HG03565 (cell line): ENCODE results near the gene MSI2.
"Not testable (repeated sequence)": the region's sequence is repeated elsewhere in the genome, so short reads cannot be mapped to it uniquely, and the experiment has no call there.

Source experiments
- ATAC-seq: cut with Tn5 transposase; IDR thresholded peaks from one replicate; pipeline ENCODE4 v1.9.1; 2021; ENCODE audit warnings: mild to moderate bottlenecking, moderate library complexity; ENCODE audit not compliant: unreplicated experiment

Gene MSI2

GRCh38 chr17:57288773-57289121 is 32.4 kb downstream of the MSI2 start:
- no peak for ATAC-seq

GRCh38 chr17:57289130-57289529 is 32.8 kb downstream of the MSI2 start:
- no peak for ATAC-seq

GRCh38 chr17:57289613-57290012 is 33.3 kb downstream of the MSI2 start:
- ATAC-seq, result no peak

DNA sequence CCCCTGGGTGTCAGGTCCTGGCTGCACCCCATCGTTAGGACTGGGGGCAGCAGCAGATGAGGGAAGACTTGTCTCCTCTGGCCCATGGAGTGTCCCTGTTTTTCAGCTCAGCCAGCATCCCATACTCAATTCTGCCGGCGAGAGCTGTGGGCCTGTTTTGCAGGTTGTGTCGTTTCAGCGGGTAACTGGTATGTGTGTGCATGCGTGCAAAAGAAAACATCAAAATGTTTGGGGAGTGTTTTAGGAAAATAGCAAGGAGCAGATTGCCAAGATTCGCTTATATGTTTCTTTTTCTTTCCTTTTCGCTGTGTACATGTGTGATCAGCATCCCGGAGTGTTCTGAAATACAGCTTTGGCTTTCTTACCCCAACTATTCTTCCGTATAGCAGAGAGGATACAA is 34.7 kb downstream of the MSI2 start:
- no peak for ATAC-seq

DNA sequence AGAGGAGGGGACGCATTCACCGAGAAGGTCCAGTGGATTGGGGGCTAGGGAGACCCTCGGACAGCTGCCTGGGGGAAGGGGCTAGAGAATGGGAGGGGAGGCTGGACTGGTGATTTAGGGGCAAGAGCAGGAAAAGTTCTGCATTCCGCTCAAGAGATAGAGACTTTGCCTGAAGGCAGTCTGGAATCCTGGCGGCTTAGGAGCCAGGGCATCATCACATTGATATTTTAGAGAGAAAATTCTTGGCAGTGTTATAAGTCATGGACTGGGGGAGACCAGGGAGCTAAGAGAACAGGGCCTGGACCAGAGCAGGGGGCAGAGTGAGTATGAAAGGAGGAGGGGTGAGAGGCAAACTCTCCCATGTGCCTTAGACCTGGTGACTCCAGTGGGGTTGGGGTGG is 35.8 kb downstream of the MSI2 start:
- no peak for ATAC-seq

- ATAC-seq, result no peak
These were observed 36.8 kb downstream of the MSI2 start for GRCh38 chr17:57293077-57293476.

- ATAC-seq, result no peak
These were observed 37.8 kb downstream of the MSI2 start for GRCh38 chr17:57294101-57294500.

DNA sequence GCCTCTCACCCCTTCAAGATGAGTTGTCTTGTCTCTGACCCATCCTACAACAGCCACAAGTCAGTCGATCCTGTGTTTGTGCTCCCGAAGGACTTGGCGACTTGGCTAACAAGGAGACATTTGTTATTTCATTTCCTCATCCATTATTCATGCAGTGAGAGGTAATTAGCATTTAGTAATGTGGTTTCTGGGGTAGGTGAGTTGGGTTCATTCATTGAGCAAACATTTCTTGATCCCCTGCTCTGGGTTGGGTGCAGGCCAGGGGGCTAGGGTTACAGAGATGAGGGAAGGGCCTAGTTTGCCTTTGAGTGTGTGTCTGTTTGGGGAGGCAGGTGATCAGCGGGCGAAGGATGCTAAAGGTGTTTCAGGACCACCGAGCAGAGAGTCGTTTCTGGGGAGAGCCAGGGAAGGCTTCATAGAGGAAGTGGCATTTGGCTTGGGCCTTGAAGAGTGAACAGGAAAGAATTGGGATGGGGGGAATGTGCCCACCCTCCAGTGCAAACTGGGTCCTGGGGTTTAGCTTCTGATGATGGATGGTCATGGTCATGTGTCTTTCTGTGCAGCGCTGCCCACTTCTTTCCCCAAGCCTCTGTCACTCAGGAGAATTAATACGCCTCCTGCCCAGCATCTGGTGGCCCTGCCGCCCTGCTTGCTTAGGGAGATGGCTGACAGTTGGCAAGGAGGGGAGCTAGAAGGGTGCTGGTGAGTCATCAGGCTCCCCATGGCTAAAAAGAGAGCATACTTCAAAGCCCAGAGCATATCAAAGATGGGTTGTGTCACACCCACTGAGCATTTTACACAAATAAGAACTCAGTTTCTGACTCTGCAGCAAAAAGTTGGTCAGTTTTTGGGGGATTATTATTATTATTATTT is 38.5 kb downstream of the MSI2 start:
- no peak for ATAC-seq

GRCh38 chr17:57295526-57296023 is 39.3 kb downstream of the MSI2 start:
- ATAC-seq, result no peak

GRCh38 chr17:57296231-57296630 is 39.9 kb downstream of the MSI2 start:
- no peak for ATAC-seq

GRCh38 chr17:57299176-57299575 is 42.9 kb downstream of the MSI2 start:
- ATAC-seq, result no peak

DNA sequence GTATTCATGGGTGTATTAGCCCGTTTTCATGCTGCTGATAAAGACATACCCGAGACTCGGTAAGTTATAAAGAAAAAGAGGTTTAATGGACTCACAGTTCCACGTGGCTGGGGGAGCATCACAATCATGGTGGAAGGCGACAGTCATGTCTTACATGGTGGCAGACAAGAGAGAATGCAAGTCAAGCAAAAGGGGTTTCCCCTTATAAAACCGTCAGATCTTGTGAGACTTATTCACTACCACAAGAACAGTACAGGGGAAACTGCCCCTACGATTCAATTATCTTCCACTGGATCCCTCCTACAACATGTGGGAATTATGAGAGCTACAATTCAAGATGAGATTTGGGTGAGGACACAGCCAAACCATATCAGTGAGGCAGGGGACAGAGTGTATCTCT is 44.3 kb downstream of the MSI2 start:
- not testable (repeated sequence) for ATAC-seq

DNA sequence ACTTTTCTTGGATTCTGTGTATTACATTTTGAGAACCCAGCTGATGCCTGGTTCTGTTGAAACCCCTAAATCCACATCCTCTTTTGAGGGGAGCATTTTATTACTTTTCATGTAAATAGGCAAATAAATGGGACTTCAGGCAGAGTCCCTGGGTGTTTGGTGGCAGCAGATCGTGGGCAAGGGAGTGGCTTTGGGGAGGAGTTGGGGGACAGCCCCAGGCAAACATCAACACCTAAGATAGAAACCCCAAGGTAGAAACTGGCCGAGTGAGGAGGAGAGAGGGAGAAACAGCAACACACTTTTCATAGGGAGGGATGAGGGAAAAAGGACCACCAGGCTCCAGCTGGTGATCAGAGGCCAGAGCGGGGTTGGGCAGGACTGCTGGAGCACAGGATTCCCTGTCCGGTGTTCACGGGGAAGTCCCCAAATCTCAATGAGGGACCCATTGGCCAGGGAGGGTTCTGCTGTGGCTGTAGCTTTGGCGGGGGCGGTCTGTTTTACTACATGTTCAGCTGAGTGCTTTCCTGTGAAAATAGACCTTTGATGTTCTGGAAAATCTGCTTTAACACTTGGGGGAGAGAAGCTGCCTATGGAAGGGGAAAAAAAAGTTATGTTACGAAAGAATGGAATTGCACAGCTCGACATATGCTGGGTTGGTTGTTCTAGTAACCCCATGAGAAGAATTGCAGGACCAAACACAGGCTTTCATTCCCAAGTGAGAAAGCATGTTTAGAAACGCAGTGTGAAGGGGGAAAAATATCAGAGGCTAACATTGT is 46.6 kb downstream of the MSI2 start:
- no peak for ATAC-seq

GRCh38 chr17:57305144-57305728 is 48.9 kb downstream of the MSI2 start:
- no peak for ATAC-seq

GRCh38 chr17:57305908-57306504 is 49.7 kb downstream of the MSI2 start:
- ATAC-seq, result no peak

DNA sequence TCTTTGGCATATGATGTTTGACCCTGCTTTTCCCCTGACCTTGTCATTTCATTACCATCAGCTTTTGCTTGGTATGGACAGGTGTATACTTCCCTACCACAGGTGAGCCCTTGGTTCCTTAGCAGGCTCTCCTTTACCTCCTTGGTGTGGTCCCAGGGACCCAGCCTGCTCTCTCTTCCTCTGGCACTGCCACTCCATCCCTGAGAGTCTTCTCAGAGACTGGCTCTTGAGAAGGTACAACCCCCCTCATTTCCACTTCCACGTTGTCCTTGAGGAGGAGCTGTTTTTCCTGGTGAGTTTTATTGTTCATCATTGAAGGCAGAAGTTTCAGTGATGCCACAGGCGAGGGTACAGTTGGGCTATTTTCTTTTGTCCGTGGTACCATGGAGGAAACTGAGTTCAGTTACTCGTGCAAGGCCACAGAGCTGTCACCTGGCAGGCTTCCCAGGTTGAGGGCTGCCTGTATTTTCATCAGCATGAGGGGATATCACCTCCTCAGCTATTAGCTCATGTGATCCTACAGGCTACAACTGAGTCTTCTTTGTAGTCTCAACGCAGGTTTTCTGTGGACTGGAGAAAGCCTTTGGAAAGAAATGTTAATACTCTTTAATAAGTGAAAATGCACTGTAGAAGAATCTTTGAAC is 52.3 kb downstream of the MSI2 start:
- ATAC-seq, result no peak

GRCh38 chr17:57309479-57309878 is 53.2 kb downstream of the MSI2 start:
- no peak for ATAC-seq

DNA sequence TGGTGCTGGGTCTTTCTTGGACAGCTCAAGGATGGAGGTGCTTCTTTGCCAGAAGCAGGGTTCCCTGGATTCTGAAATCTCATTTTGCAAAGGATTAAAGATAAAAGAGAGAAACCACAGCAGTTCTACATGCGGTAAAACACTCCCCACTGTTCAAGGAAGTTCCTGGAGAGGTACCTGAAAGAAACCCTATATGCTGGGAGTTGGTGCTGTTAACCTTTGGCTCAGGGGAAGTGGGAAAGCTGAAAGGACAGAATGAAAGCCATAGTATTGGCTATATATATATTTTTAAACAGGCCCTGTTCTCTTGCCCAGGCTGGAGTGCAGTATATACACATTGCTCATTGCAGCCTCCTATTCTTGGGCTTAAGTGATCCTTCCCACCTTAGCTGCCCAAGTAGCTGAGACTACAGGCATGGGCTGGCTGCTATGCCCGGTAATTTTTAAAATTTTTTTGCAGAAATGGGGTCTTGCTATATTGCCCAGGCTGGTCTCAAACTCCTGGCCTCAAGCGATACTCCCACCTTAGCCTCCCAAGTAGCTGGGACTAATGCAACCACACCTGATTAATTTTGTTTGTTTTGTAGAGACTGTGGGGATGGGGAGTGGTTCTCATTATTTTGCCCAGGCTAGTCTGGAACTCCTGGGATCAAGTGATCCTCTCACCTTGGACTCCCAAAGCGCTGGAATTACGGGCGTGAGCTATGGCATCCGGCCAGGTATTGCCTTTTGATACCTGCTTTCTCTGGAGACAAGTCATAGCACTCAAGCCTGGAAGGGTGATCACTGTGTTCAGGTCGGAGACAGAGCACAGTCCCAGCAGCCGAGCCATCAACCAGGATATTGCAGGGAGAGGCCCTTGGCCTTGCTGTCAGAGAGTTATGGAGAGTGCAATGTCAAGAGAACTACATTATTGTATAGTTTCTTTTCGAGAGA is 55.2 kb downstream of the MSI2 start:
- no peak for ATAC-seq

DNA sequence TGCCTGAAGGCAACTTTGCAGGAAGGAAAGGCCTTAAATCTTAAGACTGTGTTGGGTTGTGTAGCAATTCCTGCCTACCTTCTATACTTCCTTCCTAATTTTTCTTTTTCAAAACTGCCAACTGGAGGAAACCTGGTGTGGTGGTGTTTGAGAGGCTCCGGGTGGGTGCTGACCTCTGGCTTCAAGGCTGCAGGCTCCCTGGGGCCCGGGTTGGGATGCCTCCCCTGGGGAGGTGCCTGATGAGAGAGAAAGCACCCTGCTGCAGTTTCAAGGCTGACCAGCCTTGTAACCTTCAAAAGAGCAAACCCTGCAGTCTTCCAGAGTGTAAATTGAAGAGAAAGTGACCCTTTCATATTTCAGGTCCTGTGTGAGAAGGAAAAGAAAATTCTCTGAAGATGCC is 55.9 kb downstream of the MSI2 start:
- no peak for ATAC-seq
